Endodermal cell (in vitro differentiated cells): ENCODE measurements around the gene HOXD8. TPM values are rescaled to one million over a fixed set of nuclear protein-coding genes. Genes with fewer than 3 reads are reported as not detected.

Experiments
- DNase-seq: peaks from one replicate; pipeline ENCODE4 v3.0.0-alpha.2; 2017
- H3K27ac ChIP-seq: 2 replicates; pipeline ENCODE4 v1.5.1; 2013; ENCODE audit warnings: mild to moderate bottlenecking, low read depth, low read length, moderate library complexity
- H3K27me3 ChIP-seq: 2 replicates; pipeline ENCODE4 v1.6.1; 2013; ENCODE audit warnings: mild to moderate bottlenecking, low read length, moderate library complexity; ENCODE audit not compliant: insufficient read depth, control insufficient read depth, poor library complexity, severe bottlenecking
- H3K36me3 ChIP-seq: 2 replicates; pipeline ENCODE4 v1.7.0; 2013; ENCODE audit warnings: mild to moderate bottlenecking, low read length, moderate library complexity; ENCODE audit not compliant: control insufficient read depth, insufficient read depth
- H3K4me1 ChIP-seq: one replicate; pipeline ENCODE4 v1.7.0; 2013; ENCODE audit warnings: low read length; ENCODE audit not compliant: control insufficient read depth, insufficient read depth
- H3K4me3 ChIP-seq: 2 replicates; pipeline ENCODE4 v1.5.1; 2013; ENCODE audit warnings: mild to moderate bottlenecking, low read length, moderate library complexity
- H3K9ac ChIP-seq: 2 replicates; pipeline ENCODE4 v1.6.1; 2013; ENCODE audit warnings: mild to moderate bottlenecking, low read length, moderate library complexity; ENCODE audit not compliant: poor library complexity, severe bottlenecking; ENCODE audit errors: extremely low read depth
- H3K9me3 ChIP-seq: 2 replicates; pipeline ENCODE4 v1.6.1; 2013; ENCODE audit warnings: mild to moderate bottlenecking, low read length, moderate library complexity; ENCODE audit not compliant: control insufficient read depth
- H3K27ac Mint-ChIP-seq: 2 replicates; pipeline ENCODE4 v1.8.0; 2020; ENCODE audit warnings: mixed read lengths
- H3K27me3 Mint-ChIP-seq: 2 replicates; pipeline ENCODE4 v1.8.0; 2021; ENCODE audit warnings: mild to moderate bottlenecking, mixed read lengths; ENCODE audit not compliant: insufficient read depth
- H3K36me3 Mint-ChIP-seq: 2 replicates; pipeline ENCODE4 v1.8.0; 2020; ENCODE audit warnings: low read depth, mixed read lengths
- H3K4me1 Mint-ChIP-seq: 2 replicates; pipeline ENCODE4 v1.8.0; 2020; ENCODE audit warnings: mixed read lengths
- H3K4me3 Mint-ChIP-seq: 2 replicates; pipeline ENCODE4 v1.8.0; 2020; ENCODE audit warnings: mild to moderate bottlenecking, moderate library complexity, mixed read lengths
- H3K9me3 Mint-ChIP-seq: 2 replicates; pipeline ENCODE4 v1.8.0; 2020; ENCODE audit warnings: mild to moderate bottlenecking, mixed read lengths
- WGBS, 2 experiments: methylation state at CpG; one replicate each; pipeline versions ENCODE4 v1.1.5 to v1.1.7; 2013; ENCODE audit warnings: missing lambda C conversion rate in 2 of 2, mixed read lengths in 1 of 2; ENCODE audit not compliant: insufficient coverage in 1 of 2, insufficient read length in 1 of 2; 5-methylcytosine and 5-hydroxymethylcytosine counted together
- total RNA-seq, 2 donors: library from RNA; stranded (reverse); fragmentation: NEBNext Ultra II Directional in 1 of 2; extraction: Animal tissue kit (Norgen Biotek cat#: 25700) in 1 of 2; gene quantifications; 2 replicates in 1 of 2; 3 replicates in 1 of 2; pipeline ENCODE4 v1.2.1, GENCODE V29; 2021
- TF ChIP-seq, protein P1 (sequence below): fragments of 200-600 bp; sonication (generic); conservative IDR thresholded peaks from 2 replicates; pipeline ENCODE4 v1.5.0; 2021; ENCODE audit warnings: antibody characterized with exemption, mild to moderate bottlenecking

The HOXD8 gene
- total RNA-seq, 2 donors from 2014 or later, result not detected

DNA sequence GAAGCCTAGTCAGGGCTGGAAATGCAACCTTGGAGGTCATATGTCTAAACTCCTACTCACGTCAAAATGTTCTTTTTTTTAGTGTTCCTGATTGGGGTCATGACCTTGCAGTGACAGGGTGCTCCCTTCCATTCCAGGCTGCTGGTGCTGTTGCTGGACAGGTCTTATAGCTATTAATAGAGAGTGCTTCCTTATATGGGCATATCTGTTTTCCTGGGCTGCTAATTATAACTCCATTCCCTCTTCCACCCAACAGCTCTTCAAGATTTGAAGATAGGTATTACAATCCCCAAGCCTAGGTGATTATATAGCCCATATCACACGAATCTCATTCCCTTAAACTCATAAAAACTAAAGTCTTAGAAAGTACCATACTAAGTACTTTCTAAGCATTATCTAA, 40.2 kb downstream of the HOXD8 start:
- WGBS, 2 experiments, result 45 to 80% methylated on average over 2 of the region's 2 CpGs
- DNase-seq, result no peak

GRCh38 chr2:176170602-176171305, 41.2 kb downstream of the HOXD8 start:
- no peak overlapping the region for H3K27ac Mint-ChIP-seq
- Histone ChIP-seq H3K4me3 (no peak overlapping the region), H3K27me3 (peaks cover 100% of the 10 kb centered on the region), H3K36me3 (no peaks in the 10 kb centered on the region), H3K9me3 (no peaks in the 10 kb centered on the region), H3K9ac (no peak overlapping the region), H3K4me1 (peaks cover 16% of the 10 kb centered on the region), H3K27ac (no peak overlapping the region)
- H3K4me3 Mint-ChIP-seq, result no peak overlapping the region
- H3K36me3 Mint-ChIP-seq, result no peaks in the 10 kb centered on the region
- H3K9me3 Mint-ChIP-seq, result no peaks in the 10 kb centered on the region
- 44 to 83% methylated on average over 1 of the region's 1 CpG for WGBS, 2 experiments
- H3K27me3 Mint-ChIP-seq, result peaks cover 100% of the 10 kb centered on the region
- DNase-seq, result no peak
- peaks cover 24% of the 10 kb centered on the region for H3K4me1 Mint-ChIP-seq
- TF ChIP-seq, protein P1, sequence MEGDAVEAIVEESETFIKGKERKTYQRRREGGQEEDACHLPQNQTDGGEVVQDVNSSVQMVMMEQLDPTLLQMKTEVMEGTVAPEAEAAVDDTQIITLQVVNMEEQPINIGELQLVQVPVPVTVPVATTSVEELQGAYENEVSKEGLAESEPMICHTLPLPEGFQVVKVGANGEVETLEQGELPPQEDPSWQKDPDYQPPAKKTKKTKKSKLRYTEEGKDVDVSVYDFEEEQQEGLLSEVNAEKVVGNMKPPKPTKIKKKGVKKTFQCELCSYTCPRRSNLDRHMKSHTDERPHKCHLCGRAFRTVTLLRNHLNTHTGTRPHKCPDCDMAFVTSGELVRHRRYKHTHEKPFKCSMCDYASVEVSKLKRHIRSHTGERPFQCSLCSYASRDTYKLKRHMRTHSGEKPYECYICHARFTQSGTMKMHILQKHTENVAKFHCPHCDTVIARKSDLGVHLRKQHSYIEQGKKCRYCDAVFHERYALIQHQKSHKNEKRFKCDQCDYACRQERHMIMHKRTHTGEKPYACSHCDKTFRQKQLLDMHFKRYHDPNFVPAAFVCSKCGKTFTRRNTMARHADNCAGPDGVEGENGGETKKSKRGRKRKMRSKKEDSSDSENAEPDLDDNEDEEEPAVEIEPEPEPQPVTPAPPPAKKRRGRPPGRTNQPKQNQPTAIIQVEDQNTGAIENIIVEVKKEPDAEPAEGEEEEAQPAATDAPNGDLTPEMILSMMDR, result no peak

More for the DNA sequence above, 40.2 kb downstream of the HOXD8 start:
- TF ChIP-seq, protein P1, result no peak
- Mint-ChIP-seq H3K27ac (no peak overlapping the region), H3K9me3 (no peaks in the 10 kb centered on the region), H3K4me1 (peaks cover 14% of the 10 kb centered on the region), H3K27me3 (peaks cover 100% of the 10 kb centered on the region), H3K36me3 (no peaks in the 10 kb centered on the region), H3K4me3 (no peak overlapping the region)
- Histone ChIP-seq H3K27ac (no peak overlapping the region), H3K4me3 (no peak overlapping the region), H3K9me3 (no peaks in the 10 kb centered on the region), H3K4me1 (peaks cover 11% of the 10 kb centered on the region), H3K27me3 (peaks cover 100% of the 10 kb centered on the region), H3K9ac (no peak overlapping the region), H3K36me3 (no peaks in the 10 kb centered on the region)

GRCh38 chr2:176171351-176172006, 42.0 kb downstream of the HOXD8 start:
- no peak overlapping the region for H3K27ac ChIP-seq
- WGBS, 2 experiments, result 8 to 9% methylated on average over 26 to 50 of the region's 51 CpGs
- H3K36me3 ChIP-seq, result no peaks in the 10 kb centered on the region
- TF ChIP-seq, protein P1, result peak; percentile 21
- Mint-ChIP-seq H3K36me3 (no peaks in the 10 kb centered on the region), H3K27me3 (peaks cover 100% of the 10 kb centered on the region), H3K27ac (no peak overlapping the region), H3K4me1 (peaks cover 27% of the 10 kb centered on the region), H3K4me3 (peak overlapping the region; percentile 45), H3K9me3 (no peaks in the 10 kb centered on the region)
- no peak overlapping the region for H3K4me3 ChIP-seq
- no peak overlapping the region for H3K9ac ChIP-seq
- DNase-seq, result peak; percentile 85
- peaks cover 100% of the 10 kb centered on the region for H3K27me3 ChIP-seq
- H3K4me1 ChIP-seq, result peaks cover 16% of the 10 kb centered on the region
- no peaks in the 10 kb centered on the region for H3K9me3 ChIP-seq
